ENCODE results near the gene SPARCL1.

SPARCL1 gene

GRCh38 chr4:87570290-87570805 lies 41.2 kb upstream of the SPARCL1 start:
- TF ChIP-seq SIN3A (IDR thresholded peaks at IDR 0.05; ENCODE audit: borderline replicate concordance, insufficient read depth, low read length) (no peak), POLR2AphosphoS5 (IDR thresholded peaks at IDR 0.05; ENCODE audit: low read depth, low read length) (no peak), TAF1 (IDR thresholded peaks at IDR 0.05; ENCODE audit: borderline replicate concordance, insufficient read depth, low read length) (no peak), REST (IDR thresholded peaks at IDR 0.05; ENCODE audit: insufficient read depth in 1 of 2, low read depth in 2 of 2, low read length in 2 of 2) (no peak), FOXP2 (optimal IDR thresholded peaks at IDR 0.05; ENCODE audit: borderline replicate concordance, extremely low read depth, extremely low read length, insufficient read depth) (no peak)

GRCh38 chr4:87567191-87567590 lies 38.0 kb upstream of the SPARCL1 start:
- TF ChIP-seq FOXP2 (optimal IDR thresholded peaks at IDR 0.05; ENCODE audit: borderline replicate concordance, extremely low read depth, extremely low read length, insufficient read depth), result no peak

GRCh38 chr4:87566276-87566675 lies 37.1 kb upstream of the SPARCL1 start:
- TF ChIP-seq SIN3A (IDR thresholded peaks at IDR 0.05; ENCODE audit: borderline replicate concordance, insufficient read depth, low read length) (no peak), FOXP2 (optimal IDR thresholded peaks at IDR 0.05; ENCODE audit: borderline replicate concordance, extremely low read depth, extremely low read length, insufficient read depth) (no peak), REST (IDR thresholded peaks at IDR 0.05; ENCODE audit: insufficient read depth in 1 of 2, low read depth in 2 of 2, low read length in 2 of 2) (no peak), TAF1 (IDR thresholded peaks at IDR 0.05; ENCODE audit: borderline replicate concordance, insufficient read depth, low read length) (no peak)

- no peak for TF ChIP-seq TAF1 (IDR thresholded peaks at IDR 0.05; ENCODE audit: borderline replicate concordance, insufficient read depth, low read length)
- no peak for TF ChIP-seq POLR2AphosphoS5 (IDR thresholded peaks at IDR 0.05; ENCODE audit: low read depth, low read length)
- no peak for TF ChIP-seq FOXP2 (optimal IDR thresholded peaks at IDR 0.05; ENCODE audit: borderline replicate concordance, extremely low read depth, extremely low read length, insufficient read depth)
- no peak for TF ChIP-seq REST (IDR thresholded peaks at IDR 0.05; ENCODE audit: insufficient read depth in 1 of 2, low read depth in 2 of 2, low read length in 2 of 2)
- no peak for TF ChIP-seq SIN3A (IDR thresholded peaks at IDR 0.05; ENCODE audit: borderline replicate concordance, insufficient read depth, low read length)
Observed at GRCh38 chr4:87565746-87566145, 36.6 kb upstream of the SPARCL1 start.

GRCh38 chr4:87560802-87561201 lies 31.6 kb upstream of the SPARCL1 start:
- TF ChIP-seq FOXP2 (optimal IDR thresholded peaks at IDR 0.05; ENCODE audit: borderline replicate concordance, extremely low read depth, extremely low read length, insufficient read depth) (no peak), SIN3A (IDR thresholded peaks at IDR 0.05; ENCODE audit: borderline replicate concordance, insufficient read depth, low read length) (no peak), TAF1 (IDR thresholded peaks at IDR 0.05; ENCODE audit: borderline replicate concordance, insufficient read depth, low read length) (no peak), REST (IDR thresholded peaks at IDR 0.05; ENCODE audit: insufficient read depth in 1 of 2, low read depth in 2 of 2, low read length in 2 of 2) (no peak), POLR2AphosphoS5 (IDR thresholded peaks at IDR 0.05; ENCODE audit: low read depth, low read length) (no peak)

Data from PFSK-1 (cell line).